DND-41 (cell line): ENCODE results near the gene SLC26A2.

Experiments
- ATAC-seq: fragments of 200-7000 bp; cut with Tn5 transposase; 3 replicates; pipeline ENCODE4 v1.9.1; 2021; ENCODE audit warnings: low read depth; ENCODE audit not compliant: insufficient read depth
- DNase-seq: peaks from one replicate; pipeline ENCODE4 v3.0.0-alpha.2; 2020
- H2AFZ ChIP-seq: 2 replicates; pipeline ENCODE4 v1.6.0; 2012; ENCODE audit warnings: low read depth, low read length
- H3K27ac ChIP-seq: 2 replicates; pipeline ENCODE4 v1.5.1; 2012; ENCODE audit warnings: low read length, inconsistent platforms
- H3K27me3 ChIP-seq: fragments of 200-600 bp; sonication (generic); 2 replicates; pipeline ENCODE4 v1.6.0; 2012; ENCODE audit warnings: low read length, mild to moderate bottlenecking, inconsistent platforms; ENCODE audit not compliant: insufficient read depth, poor library complexity
- H3K36me3 ChIP-seq: 2 replicates; pipeline ENCODE4 v1.5.1; 2012; ENCODE audit warnings: low read length, inconsistent platforms; ENCODE audit not compliant: insufficient read depth
- H3K4me1 ChIP-seq: 2 replicates; pipeline ENCODE4 v1.5.1; 2012; ENCODE audit warnings: mild to moderate bottlenecking, low read length; ENCODE audit not compliant: insufficient read depth
- H3K4me2 ChIP-seq: 2 replicates; pipeline ENCODE4 v1.6.0; 2012; ENCODE audit warnings: mild to moderate bottlenecking, moderate library complexity, low read length, inconsistent platforms; ENCODE audit not compliant: insufficient read depth
- H3K4me3 ChIP-seq, 2 experiments: fragments of 200-600 bp in 1 of 2; shearing (Covaris generic) in 1 of 2; 2 replicates each; pipeline ENCODE4 v1.5.1; 2012 to 2016; ENCODE audit warnings: inconsistent platforms in 2 of 2, low read length in 2 of 2, mild to moderate bottlenecking in 2 of 2, low read depth in 1 of 2, moderate library complexity in 1 of 2
- H3K79me2 ChIP-seq: 2 replicates; pipeline ENCODE4 v1.6.0; 2012; ENCODE audit warnings: low read length, inconsistent platforms; ENCODE audit not compliant: insufficient read depth
- H3K9ac ChIP-seq: 2 replicates; pipeline ENCODE4 v1.6.0; 2012; ENCODE audit warnings: low read depth, mild to moderate bottlenecking, inconsistent platforms, low read length, moderate library complexity
- H3K9me3 ChIP-seq: 2 replicates; pipeline ENCODE4 v1.5.1; 2012; ENCODE audit warnings: low read length, moderate library complexity, mild to moderate bottlenecking, inconsistent platforms; ENCODE audit not compliant: insufficient read depth, severe bottlenecking
- H4K20me1 ChIP-seq: 2 replicates; pipeline ENCODE4 v1.6.0; 2012; ENCODE audit warnings: low read length; ENCODE audit not compliant: insufficient read depth
- CTCF ChIP-seq: IDR thresholded peaks from 2 replicates; pipeline ENCODE4 v1.5.1; 2012; ENCODE audit warnings: borderline replicate concordance, low read length, moderate library complexity, mild to moderate bottlenecking; ENCODE audit not compliant: poor library complexity, severe bottlenecking; ENCODE audit errors: extremely low read depth
- EZH2 ChIP-seq: IDR thresholded peaks from 3 replicates; pipeline ENCODE4 v1.6.1; 2012; ENCODE audit warnings: borderline replicate concordance, low read depth, mild to moderate bottlenecking, moderate library complexity, low read length, inconsistent platforms; ENCODE audit not compliant: severe bottlenecking

SLC26A2 gene

GRCh38 chr5:149936700-149937091 is 23.9 kb upstream of the SLC26A2 start:
- Histone ChIP-seq H2AFZ (no peak overlapping the region), H3K27me3 (peaks cover 6% of the 10 kb centered on the region), H3K4me2 (no peak overlapping the region), H3K9ac (no peak overlapping the region), H3K4me1 (no peaks in the 10 kb centered on the region), H3K4me3 (no peak overlapping the region), H3K9me3 (no peaks in the 10 kb centered on the region), H3K79me2 (no peaks in the 10 kb centered on the region), H3K36me3 (no peaks in the 10 kb centered on the region), H4K20me1 (no peaks in the 10 kb centered on the region), H3K27ac (no peak overlapping the region)
- TF ChIP-seq CTCF (no peak), EZH2 (no peak)
- ATAC-seq (no peak), DNase-seq (no peak)

GRCh38 chr5:149937610-149938009 is 22.9 kb upstream of the SLC26A2 start:
- no peak overlapping the region for H3K4me2 ChIP-seq
- H3K4me3 ChIP-seq: no peak overlapping the region
- no peaks in the 10 kb centered on the region for H3K4me1 ChIP-seq
- H3K36me3 ChIP-seq: no peaks in the 10 kb centered on the region
- no peak overlapping the region for H3K27ac ChIP-seq
- no peaks in the 10 kb centered on the region for H3K9me3 ChIP-seq
- DNase-seq: no peak
- TF ChIP-seq CTCF (no peak), EZH2 (no peak)
- no peak overlapping the region for H2AFZ ChIP-seq
- H3K9ac ChIP-seq: no peak overlapping the region
- no peaks in the 10 kb centered on the region for H3K79me2 ChIP-seq
- peaks cover 4% of the 10 kb centered on the region for H3K27me3 ChIP-seq
- no peaks in the 10 kb centered on the region for H4K20me1 ChIP-seq
- no peak for ATAC-seq

DNA sequence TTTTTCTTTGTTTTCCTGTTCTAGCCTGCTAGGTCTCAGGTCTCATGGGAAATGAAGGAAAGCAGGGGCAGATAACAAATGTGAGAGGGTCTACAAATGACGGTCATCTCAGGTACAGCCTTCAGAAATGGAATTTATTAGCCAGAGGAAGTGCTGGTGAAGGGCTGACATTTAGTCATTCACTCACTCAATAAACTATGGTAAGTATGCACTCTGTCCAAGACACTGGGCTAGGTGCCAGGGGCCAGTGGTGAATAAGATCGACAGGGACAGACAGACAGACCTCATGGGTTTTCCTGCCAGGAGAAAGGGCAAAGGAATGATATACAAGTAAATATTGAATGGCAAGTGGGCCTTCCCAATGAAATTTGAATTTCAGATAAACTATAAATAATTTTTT is 22.3 kb upstream of the SLC26A2 start:
- H3K9ac ChIP-seq: no peak overlapping the region
- H3K4me2 ChIP-seq: no peak overlapping the region
- no peaks in the 10 kb centered on the region for H3K4me1 ChIP-seq
- H3K27ac ChIP-seq: no peak overlapping the region
- peaks cover 4% of the 10 kb centered on the region for H3K27me3 ChIP-seq
- no peaks in the 10 kb centered on the region for H4K20me1 ChIP-seq
- no peaks in the 10 kb centered on the region for H3K9me3 ChIP-seq
- no peak for TF ChIP-seq CTCF
- no peak for TF ChIP-seq EZH2
- no peak overlapping the region for H2AFZ ChIP-seq
- DNase-seq (no peak), ATAC-seq (no peak)
- no peak overlapping the region for H3K4me3 ChIP-seq
- no peaks in the 10 kb centered on the region for H3K36me3 ChIP-seq
- H3K79me2 ChIP-seq: no peaks in the 10 kb centered on the region

GRCh38 chr5:149938791-149939358 is 21.7 kb upstream of the SLC26A2 start:
- H3K27me3 ChIP-seq: peaks cover 8% of the 10 kb centered on the region
- H2AFZ ChIP-seq: no peak overlapping the region
- DNase-seq (no peak), ATAC-seq (no peak)
- H3K27ac ChIP-seq: no peak overlapping the region
- H3K9me3 ChIP-seq: no peaks in the 10 kb centered on the region
- H3K9ac ChIP-seq: no peak overlapping the region
- no peak for TF ChIP-seq CTCF
- no peak for TF ChIP-seq EZH2
- H4K20me1 ChIP-seq: no peaks in the 10 kb centered on the region
- no peak overlapping the region for H3K4me3 ChIP-seq
- no peaks in the 10 kb centered on the region for H3K4me1 ChIP-seq
- H3K79me2 ChIP-seq: no peaks in the 10 kb centered on the region
- no peaks in the 10 kb centered on the region for H3K36me3 ChIP-seq
- no peak overlapping the region for H3K4me2 ChIP-seq
